ENCODE results near the gene GPS1. TPM values are rescaled to one million over a fixed set of nuclear protein-coding genes. Genes with fewer than 3 reads are reported as not detected.
A peak's percentile ranks its signal among the peaks of the same experiment; 100 is the strongest.

Gene GPS1
- total and polyA plus RNA-seq, 9 of the 15 experiments (the other 6 are each of a cell fraction or from before 2014, with no cell fraction given), result 3.1 to 167 (median 69.9) TPM

DNA sequence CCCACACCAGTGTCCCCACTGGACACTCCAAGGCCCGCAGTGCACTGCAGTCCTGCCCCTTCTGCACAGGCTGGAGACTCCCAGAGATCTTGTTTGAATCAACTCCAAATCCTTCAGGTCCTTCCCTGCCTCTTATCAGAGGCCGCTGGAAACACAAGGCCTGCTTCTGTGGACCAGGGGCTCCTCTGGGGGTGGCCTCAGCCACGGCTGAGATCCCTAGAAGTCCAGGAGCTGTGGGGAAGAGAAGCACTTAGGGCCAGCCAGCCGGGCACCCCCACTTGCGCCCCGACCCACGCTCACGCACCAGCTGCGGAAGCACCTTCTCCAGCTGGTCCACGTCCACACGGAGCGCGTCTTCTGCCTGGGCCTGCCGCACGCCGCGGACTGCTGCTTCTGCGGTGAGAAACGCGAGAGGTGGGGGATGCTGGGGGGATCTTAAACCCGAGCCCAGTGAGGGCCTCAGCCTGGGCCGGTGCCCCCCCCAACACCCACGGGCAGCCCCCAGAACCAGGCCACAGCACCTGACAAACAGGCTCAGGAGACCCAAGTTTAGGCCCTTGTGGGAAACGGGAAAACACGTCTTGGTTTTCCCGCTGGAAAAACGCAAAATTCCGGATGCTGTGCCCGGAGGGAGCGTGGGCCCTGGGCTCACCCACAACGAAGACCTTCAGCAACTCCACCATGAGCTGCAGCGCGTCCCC, 32.6 kb upstream of the GPS1 start (continued):
- TF ChIP-seq, protein P1, sequence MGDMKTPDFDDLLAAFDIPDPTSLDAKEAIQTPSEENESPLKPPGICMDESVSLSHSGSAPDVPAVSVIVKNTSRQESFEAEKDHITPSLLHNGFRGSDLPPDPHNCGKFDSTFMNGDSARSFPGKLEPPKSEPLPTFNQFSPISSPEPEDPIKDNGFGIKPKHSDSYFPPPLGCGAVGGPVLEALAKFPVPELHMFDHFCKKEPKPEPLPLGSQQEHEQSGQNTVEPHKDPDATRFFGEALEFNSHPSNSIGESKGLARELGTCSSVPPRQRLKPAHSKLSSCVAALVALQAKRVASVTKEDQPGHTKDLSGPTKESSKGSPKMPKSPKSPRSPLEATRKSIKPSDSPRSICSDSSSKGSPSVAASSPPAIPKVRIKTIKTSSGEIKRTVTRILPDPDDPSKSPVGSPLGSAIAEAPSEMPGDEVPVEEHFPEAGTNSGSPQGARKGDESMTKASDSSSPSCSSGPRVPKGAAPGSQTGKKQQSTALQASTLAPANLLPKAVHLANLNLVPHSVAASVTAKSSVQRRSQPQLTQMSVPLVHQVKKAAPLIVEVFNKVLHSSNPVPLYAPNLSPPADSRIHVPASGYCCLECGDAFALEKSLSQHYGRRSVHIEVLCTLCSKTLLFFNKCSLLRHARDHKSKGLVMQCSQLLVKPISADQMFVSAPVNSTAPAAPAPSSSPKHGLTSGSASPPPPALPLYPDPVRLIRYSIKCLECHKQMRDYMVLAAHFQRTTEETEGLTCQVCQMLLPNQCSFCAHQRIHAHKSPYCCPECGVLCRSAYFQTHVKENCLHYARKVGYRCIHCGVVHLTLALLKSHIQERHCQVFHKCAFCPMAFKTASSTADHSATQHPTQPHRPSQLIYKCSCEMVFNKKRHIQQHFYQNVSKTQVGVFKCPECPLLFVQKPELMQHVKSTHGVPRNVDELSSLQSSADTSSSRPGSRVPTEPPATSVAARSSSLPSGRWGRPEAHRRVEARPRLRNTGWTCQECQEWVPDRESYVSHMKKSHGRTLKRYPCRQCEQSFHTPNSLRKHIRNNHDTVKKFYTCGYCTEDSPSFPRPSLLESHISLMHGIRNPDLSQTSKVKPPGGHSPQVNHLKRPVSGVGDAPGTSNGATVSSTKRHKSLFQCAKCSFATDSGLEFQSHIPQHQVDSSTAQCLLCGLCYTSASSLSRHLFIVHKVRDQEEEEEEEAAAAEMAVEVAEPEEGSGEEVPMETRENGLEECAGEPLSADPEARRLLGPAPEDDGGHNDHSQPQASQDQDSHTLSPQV (IDR thresholded peaks at IDR 0.05), result no peak
- peak; percentile 45 for TF ChIP-seq PCBP1 (IDR thresholded peaks at IDR 0.05; ENCODE audit: low read depth, low read length, poor library complexity, severe bottlenecking)
- peak; percentile 68 for TF ChIP-seq POLR2G (IDR thresholded peaks at IDR 0.05; ENCODE audit: low read depth, low read length)
- no peak for TF ChIP-seq MTF1 (CRISPR knock-in tag; IDR thresholded peaks at IDR 0.05; ENCODE audit: borderline replicate concordance)
- no peak for TF ChIP-seq TBP (optimal IDR thresholded peaks at IDR 0.05; ENCODE audit: low read depth, low read length)
- peak; percentile 16 for TF ChIP-seq HNRNPLL (IDR thresholded peaks at IDR 0.05; ENCODE audit: low read depth, low read length, poor library complexity, severe bottlenecking)
- TF ChIP-seq THAP7 (CRISPR knock-in tag; IDR thresholded peaks at IDR 0.05), result no peak
- no peak for TF ChIP-seq GABPA (tag; conservative IDR thresholded peaks at IDR 0.05; ENCODE audit: low read depth)
- no peak for TF ChIP-seq NFXL1 (CRISPR knock-in tag; IDR thresholded peaks at IDR 0.05)
- TF ChIP-seq, protein P2, sequence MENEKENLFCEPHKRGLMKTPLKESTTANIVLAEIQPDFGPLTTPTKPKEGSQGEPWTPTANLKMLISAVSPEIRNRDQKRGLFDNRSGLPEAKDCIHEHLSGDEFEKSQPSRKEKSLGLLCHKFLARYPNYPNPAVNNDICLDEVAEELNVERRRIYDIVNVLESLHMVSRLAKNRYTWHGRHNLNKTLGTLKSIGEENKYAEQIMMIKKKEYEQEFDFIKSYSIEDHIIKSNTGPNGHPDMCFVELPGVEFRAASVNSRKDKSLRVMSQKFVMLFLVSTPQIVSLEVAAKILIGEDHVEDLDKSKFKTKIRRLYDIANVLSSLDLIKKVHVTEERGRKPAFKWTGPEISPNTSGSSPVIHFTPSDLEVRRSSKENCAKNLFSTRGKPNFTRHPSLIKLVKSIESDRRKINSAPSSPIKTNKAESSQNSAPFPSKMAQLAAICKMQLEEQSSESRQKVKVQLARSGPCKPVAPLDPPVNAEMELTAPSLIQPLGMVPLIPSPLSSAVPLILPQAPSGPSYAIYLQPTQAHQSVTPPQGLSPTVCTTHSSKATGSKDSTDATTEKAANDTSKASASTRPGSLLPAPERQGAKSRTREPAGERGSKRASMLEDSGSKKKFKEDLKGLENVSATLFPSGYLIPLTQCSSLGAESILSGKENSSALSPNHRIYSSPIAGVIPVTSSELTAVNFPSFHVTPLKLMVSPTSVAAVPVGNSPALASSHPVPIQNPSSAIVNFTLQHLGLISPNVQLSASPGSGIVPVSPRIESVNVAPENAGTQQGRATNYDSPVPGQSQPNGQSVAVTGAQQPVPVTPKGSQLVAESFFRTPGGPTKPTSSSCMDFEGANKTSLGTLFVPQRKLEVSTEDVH (IDR thresholded peaks at IDR 0.05; ENCODE audit: low read depth, partially characterized antibody), result no peak
- TF ChIP-seq MEF2D (tag; conservative IDR thresholded peaks at IDR 0.05; ENCODE audit: low read depth), result no peak
- TF ChIP-seq FOXA3 (CRISPR knock-in tag; conservative IDR thresholded peaks at IDR 0.05 in 1 of 2, IDR thresholded peaks at IDR 0.05 in 1 of 2), result no peak

Data from K562 (cell line).